ENCODE data around the gene KREMEN2.

GRCh38 chr16:3013491-3013951, 49.4 kb downstream of the KREMEN2 start:
- TF ChIP-seq CTCF (IDR thresholded peaks at IDR 0.05), result no peak
- no peak for TF ChIP-seq POLR2AphosphoS5 (IDR thresholded peaks at IDR 0.05)
